ENCODE measurements around the gene TRIM56.
"Not testable (repeated sequence)": the region's sequence is repeated elsewhere in the genome, so short reads cannot be mapped to it uniquely, and the experiment has no call there.

Gene TRIM56

GRCh38 chr7:101085162-101085964 is at the start of gene TRIM56:
TSS of gene TRIM56 (plus strand) at chr7:101085481. CDS start at chr7:101087313, 1,832 bp downstream.
- peak within 1 kb of the TSS; percentile 85 for H3K9ac ChIP-seq (ENCODE audit: insufficient read length)
- TF ChIP-seq EZH2 (IDR thresholded peaks at IDR 0.05) (no peak), FOXP2 (optimal IDR thresholded peaks at IDR 0.05; ENCODE audit: control extremely low read depth, extremely low read length, insufficient read depth) (no peak), POLR2AphosphoS5 (IDR thresholded peaks at IDR 0.05; ENCODE audit: borderline replicate concordance, low read depth, low read length) (peak; percentile 78)
- H3K9me3 ChIP-seq (ENCODE audit: low read depth, low read length) = no peaks in the 10 kb centered on the region
- peak within 1 kb of the TSS; percentile 87 for H3K4me3 ChIP-seq
- peak within 1 kb of the TSS; percentile 78 for H3K27ac ChIP-seq
- no peaks in the 10 kb centered on the region; the same call in 1 of the 2 replicates for H3K36me3 ChIP-seq (ENCODE audit: insufficient read depth, low read length)
- DNase-seq (ENCODE audit: low read depth, low spot score) = no peak

DNA sequence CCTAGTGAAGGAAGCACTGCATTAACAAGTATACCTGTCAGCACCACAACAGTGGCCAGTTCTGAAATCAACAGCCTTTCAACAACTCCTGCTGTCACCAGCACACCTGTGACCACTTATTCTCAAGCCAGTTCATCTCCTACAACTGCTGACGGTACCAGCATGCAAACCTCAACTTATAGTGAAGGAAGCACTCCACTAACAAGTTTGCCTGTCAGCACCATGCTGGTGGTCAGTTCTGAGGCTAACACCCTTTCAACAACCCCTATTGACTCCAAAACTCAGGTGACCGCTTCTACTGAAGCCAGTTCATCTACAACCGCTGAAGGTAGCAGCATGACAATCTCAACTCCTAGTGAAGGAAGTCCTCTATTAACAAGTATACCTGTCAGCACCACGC is 49.3 kb upstream of the TRIM56 start:
- H3K9ac ChIP-seq (ENCODE audit: insufficient read length) = no peak overlapping the region
- H3K27ac ChIP-seq = no peak overlapping the region
- no peaks in the 10 kb centered on the region for H3K9me3 ChIP-seq (ENCODE audit: low read depth, low read length)
- no peak overlapping the region for H3K4me3 ChIP-seq
- no peak for TF ChIP-seq EZH2 (IDR thresholded peaks at IDR 0.05)
- TF ChIP-seq POLR2AphosphoS5 (IDR thresholded peaks at IDR 0.05; ENCODE audit: borderline replicate concordance, low read depth, low read length) = no peak
- TF ChIP-seq FOXP2 (optimal IDR thresholded peaks at IDR 0.05; ENCODE audit: control extremely low read depth, extremely low read length, insufficient read depth) = no peak
- no peaks in the 10 kb centered on the region for H3K36me3 ChIP-seq (ENCODE audit: insufficient read depth, low read length)
- DNase-seq (ENCODE audit: low read depth, low spot score) = no peak

DNA sequence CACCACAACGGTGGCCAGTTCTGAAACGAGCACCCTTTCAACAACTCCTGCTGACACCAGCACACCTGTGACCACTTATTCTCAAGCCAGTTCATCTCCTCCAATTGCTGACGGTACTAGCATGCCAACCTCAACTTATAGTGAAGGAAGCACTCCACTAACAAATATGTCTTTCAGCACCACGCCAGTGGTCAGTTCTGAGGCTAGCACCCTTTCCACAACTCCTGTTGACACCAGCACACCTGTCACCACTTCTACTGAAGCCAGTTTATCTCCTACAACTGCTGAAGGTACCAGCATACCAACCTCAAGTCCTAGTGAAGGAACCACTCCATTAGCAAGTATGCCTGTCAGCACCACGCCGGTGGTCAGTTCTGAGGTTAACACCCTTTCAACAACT is 44.0 kb upstream of the TRIM56 start:
- H3K4me3 ChIP-seq; H3K9me3 ChIP-seq (ENCODE audit: low read depth, low read length); DNase-seq (ENCODE audit: low read depth, low spot score); H3K27ac ChIP-seq; H3K9ac ChIP-seq (ENCODE audit: insufficient read length); H3K36me3 ChIP-seq (ENCODE audit: insufficient read depth, low read length): not testable (repeated sequence)

DNA sequence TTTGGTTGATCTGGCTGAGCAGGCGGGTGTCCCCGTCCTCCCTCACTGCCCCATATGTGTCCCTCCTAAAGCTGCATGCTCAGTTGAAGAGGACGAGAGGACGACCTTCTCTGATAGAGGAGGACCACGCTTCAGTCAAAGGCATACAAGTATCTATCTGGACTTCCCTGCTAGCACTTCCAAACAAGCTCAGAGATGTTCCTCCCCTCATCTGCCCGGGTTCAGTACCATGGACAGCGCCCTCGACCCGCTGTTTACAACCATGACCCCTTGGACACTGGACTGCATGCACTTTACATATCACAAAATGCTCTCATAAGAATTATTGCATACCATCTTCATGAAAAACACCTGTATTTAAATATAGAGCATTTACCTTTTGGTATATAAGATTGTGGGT is 26.9 kb upstream of the TRIM56 start:
- no peak for DNase-seq (ENCODE audit: low read depth, low spot score)
- Histone ChIP-seq H3K4me3 (no peak overlapping the region), H3K9ac (ENCODE audit: insufficient read length) (no peak overlapping the region), H3K9me3 (ENCODE audit: low read depth, low read length) (no peaks in the 10 kb centered on the region), H3K27ac (no peak overlapping the region), H3K36me3 (ENCODE audit: insufficient read depth, low read length) (no peaks in the 10 kb centered on the region)
- no peak for TF ChIP-seq EZH2 (IDR thresholded peaks at IDR 0.05)
- TF ChIP-seq POLR2AphosphoS5 (IDR thresholded peaks at IDR 0.05; ENCODE audit: borderline replicate concordance, low read depth, low read length) = no peak
- TF ChIP-seq FOXP2 (optimal IDR thresholded peaks at IDR 0.05; ENCODE audit: control extremely low read depth, extremely low read length, insufficient read depth) = no peak

GRCh38 chr7:101059620-101059942 is 25.7 kb upstream of the TRIM56 start:
- Histone ChIP-seq H3K4me3 (no peak overlapping the region), H3K9ac (ENCODE audit: insufficient read length) (no peak overlapping the region), H3K9me3 (ENCODE audit: low read depth, low read length) (no peaks in the 10 kb centered on the region), H3K36me3 (ENCODE audit: insufficient read depth, low read length) (no peaks in the 10 kb centered on the region), H3K27ac (no peak overlapping the region)
- DNase-seq (ENCODE audit: low read depth, low spot score) = no peak
- no peak for TF ChIP-seq FOXP2 (optimal IDR thresholded peaks at IDR 0.05; ENCODE audit: control extremely low read depth, extremely low read length, insufficient read depth)
- no peak for TF ChIP-seq EZH2 (IDR thresholded peaks at IDR 0.05)
- TF ChIP-seq POLR2AphosphoS5 (IDR thresholded peaks at IDR 0.05; ENCODE audit: borderline replicate concordance, low read depth, low read length) = no peak

- Histone ChIP-seq H3K4me3 (no peak overlapping the region), H3K9me3 (ENCODE audit: low read depth, low read length) (no peaks in the 10 kb centered on the region), H3K36me3 (ENCODE audit: insufficient read depth, low read length) (no peaks in the 10 kb centered on the region), H3K27ac (no peak overlapping the region), H3K9ac (ENCODE audit: insufficient read length) (no peak overlapping the region)
- TF ChIP-seq EZH2 (IDR thresholded peaks at IDR 0.05) = no peak
- no peak for TF ChIP-seq POLR2AphosphoS5 (IDR thresholded peaks at IDR 0.05; ENCODE audit: borderline replicate concordance, low read depth, low read length)
- no peak for TF ChIP-seq FOXP2 (optimal IDR thresholded peaks at IDR 0.05; ENCODE audit: control extremely low read depth, extremely low read length, insufficient read depth)
- no peak for DNase-seq (ENCODE audit: low read depth, low spot score)
Observed at GRCh38 chr7:101060992-101061391, 24.3 kb upstream of the TRIM56 start.

DNA sequence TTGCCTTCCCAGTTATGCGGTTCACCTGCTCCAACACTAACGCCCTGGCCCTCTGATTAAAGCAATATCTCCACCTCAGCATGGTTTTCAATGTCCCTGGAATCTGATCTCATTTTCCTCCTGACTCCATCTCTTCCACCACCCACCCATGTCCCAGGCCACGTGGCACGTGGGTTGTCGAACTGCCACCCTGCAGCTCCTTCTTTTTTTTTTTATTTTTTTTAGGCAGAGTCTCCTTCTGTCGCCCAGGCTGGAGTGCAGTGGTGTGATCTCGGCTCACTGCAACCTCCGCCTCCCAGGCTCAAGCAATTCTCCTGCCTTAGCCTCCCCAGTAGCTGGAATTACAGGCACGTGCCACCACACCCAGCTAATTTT is 21.1 kb upstream of the TRIM56 start:
- H3K36me3 ChIP-seq (ENCODE audit: insufficient read depth, low read length); H3K4me3 ChIP-seq; DNase-seq (ENCODE audit: low read depth, low spot score); H3K27ac ChIP-seq; H3K9me3 ChIP-seq (ENCODE audit: low read depth, low read length); H3K9ac ChIP-seq (ENCODE audit: insufficient read length): not testable (repeated sequence)

DNA sequence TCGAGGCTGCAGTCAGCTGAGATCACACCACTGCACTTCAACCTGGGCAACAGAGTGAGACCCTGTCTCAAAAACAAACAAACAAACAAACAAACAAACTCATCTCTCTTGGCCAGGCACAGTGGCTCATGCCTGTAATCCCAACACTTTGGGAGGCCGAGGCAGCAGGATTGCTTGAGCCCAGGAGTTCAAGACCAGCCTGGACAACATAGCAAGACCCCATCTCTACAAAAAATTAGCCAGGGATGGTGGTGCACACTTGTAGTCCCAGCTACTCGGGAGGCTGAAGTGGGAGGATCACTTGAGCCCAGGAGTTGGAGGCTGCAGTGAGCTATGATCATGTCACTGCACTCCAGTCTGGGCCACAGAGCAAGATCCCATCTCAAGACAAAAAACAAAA is 20.1 kb upstream of the TRIM56 start:
- H3K9me3 ChIP-seq (ENCODE audit: low read depth, low read length); H3K27ac ChIP-seq; H3K9ac ChIP-seq (ENCODE audit: insufficient read length); H3K36me3 ChIP-seq (ENCODE audit: insufficient read depth, low read length); H3K4me3 ChIP-seq; DNase-seq (ENCODE audit: low read depth, low spot score): not testable (repeated sequence)

DNA sequence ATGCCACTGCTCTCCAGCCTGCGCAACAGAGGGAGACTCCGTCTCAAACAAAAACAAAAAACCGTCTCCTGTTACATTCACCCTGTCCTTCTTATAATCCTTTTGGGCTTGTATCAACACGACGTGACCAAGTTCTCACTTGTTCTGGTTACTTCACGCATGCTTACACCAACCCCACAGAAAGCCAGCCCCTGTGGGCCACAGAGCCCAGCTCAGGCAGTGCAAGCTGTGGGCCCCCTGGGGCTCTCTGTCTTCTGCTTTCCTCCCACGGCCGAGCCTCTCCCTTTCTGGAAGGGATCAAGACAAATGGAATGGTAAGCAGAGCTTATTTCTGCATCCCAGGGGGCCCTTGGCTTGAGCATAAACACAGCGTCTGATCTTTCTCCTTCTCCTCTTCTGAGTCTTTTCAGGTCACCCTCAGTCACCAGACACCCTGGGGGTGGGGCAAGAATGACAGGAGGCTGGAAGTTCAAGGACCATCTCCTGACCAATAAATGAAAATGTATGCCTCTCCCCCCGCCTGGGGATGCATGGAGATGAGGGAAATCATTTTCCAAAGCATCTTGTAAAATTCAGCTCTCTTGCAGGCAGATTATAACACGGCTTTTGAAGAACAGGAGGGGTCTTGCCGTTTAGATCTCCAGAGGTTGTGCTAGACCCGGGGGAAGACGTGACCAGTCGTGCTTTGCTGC is 19.0 kb upstream of the TRIM56 start:
- Histone ChIP-seq H3K9ac (ENCODE audit: insufficient read length) (no peak overlapping the region), H3K9me3 (ENCODE audit: low read depth, low read length) (no peaks in the 10 kb centered on the region), H3K27ac (no peak overlapping the region), H3K36me3 (ENCODE audit: insufficient read depth, low read length) (no peaks in the 10 kb centered on the region), H3K4me3 (no peak overlapping the region)
- no peak for DNase-seq (ENCODE audit: low read depth, low spot score)
- TF ChIP-seq EZH2 (IDR thresholded peaks at IDR 0.05) (no peak), FOXP2 (optimal IDR thresholded peaks at IDR 0.05; ENCODE audit: control extremely low read depth, extremely low read length, insufficient read depth) (no peak), POLR2AphosphoS5 (IDR thresholded peaks at IDR 0.05; ENCODE audit: borderline replicate concordance, low read depth, low read length) (no peak)
